ENCODE measurements around the gene LRRC8B. TPM values are rescaled to one million over a fixed set of nuclear protein-coding genes. Genes with fewer than 3 reads are reported as not detected.

Gene LRRC8B
- 48.2 and 48.7 TPM in 2 replicates for total RNA-seq

- Mint-ChIP-seq H3K36me3 (ENCODE audit: low read depth) (peaks cover 10% of the 10 kb centered on the region), H3K4me3 (ENCODE audit: low read depth) (no peak within 1 kb of the TSS), H3K27ac (no peak within 1 kb of the TSS), H3K27me3 (ENCODE audit: low read depth) (no peaks in the 10 kb centered on the region), H3K4me1 (ENCODE audit: low read depth) (peaks cover 35% of the 10 kb centered on the region), H3K9me3 (peaks cover 10% of the 10 kb centered on the region)
- intact Hi-C loops (cut with micrococcal nuclease) = loop anchor here (1.0 to 5.0 kb wide), 11 partner anchors 16 to 632 kb away; partner anchors contain the start of genes GBP4 and GTF2B
- peak; percentile 91 for DNase-seq (ENCODE audit: low spot score)
These were observed at the start of gene LRRC8B for GRCh38 chr1:89524369-89525168. LRRC8B (plus strand) TSS chr1:89524829; CDS start chr1:89582651, 57,822 bp downstream.

GRCh38 chr1:89475269-89475668 is 49.4 kb upstream of the LRRC8B start:
- Mint-ChIP-seq H3K4me1 (ENCODE audit: low read depth) (no peaks in the 10 kb centered on the region), H3K27ac (no peak overlapping the region), H3K27me3 (ENCODE audit: low read depth) (peaks cover 32% of the 10 kb centered on the region), H3K4me3 (ENCODE audit: low read depth) (no peak overlapping the region), H3K9me3 (peaks cover 42% of the 10 kb centered on the region), H3K36me3 (ENCODE audit: low read depth) (peaks cover 16% of the 10 kb centered on the region)
- no peak for DNase-seq (ENCODE audit: low spot score)
- intact Hi-C loops (cut with micrococcal nuclease) = no loop called here

- DNase-seq (ENCODE audit: low spot score) = no peak
- Mint-ChIP-seq H3K4me1 (ENCODE audit: low read depth) (no peaks in the 10 kb centered on the region), H3K4me3 (ENCODE audit: low read depth) (no peak overlapping the region), H3K36me3 (ENCODE audit: low read depth) (peaks cover 16% of the 10 kb centered on the region), H3K9me3 (peaks cover 47% of the 10 kb centered on the region), H3K27ac (no peak overlapping the region), H3K27me3 (ENCODE audit: low read depth) (peaks cover 29% of the 10 kb centered on the region)
- intact Hi-C loops (cut with micrococcal nuclease) = no loop called here
These were observed 48.6 kb upstream of the LRRC8B start for GRCh38 chr1:89476072-89476471.

- no peak overlapping the region for H3K27ac Mint-ChIP-seq
- peaks cover 32% of the 10 kb centered on the region for H3K9me3 Mint-ChIP-seq
- intact Hi-C loops (cut with micrococcal nuclease) = loop anchor here (1.0 to 5.0 kb wide), 4 partner anchors 116 to 504 kb away; partner anchors contain the start of gene LRRC8C
- H3K36me3 Mint-ChIP-seq (ENCODE audit: low read depth) = peaks cover 5% of the 10 kb centered on the region
- peaks cover 25% of the 10 kb centered on the region for H3K4me1 Mint-ChIP-seq (ENCODE audit: low read depth)
- DNase-seq (ENCODE audit: low spot score) = peak; percentile 58
- H3K4me3 Mint-ChIP-seq (ENCODE audit: low read depth) = no peak overlapping the region
- H3K27me3 Mint-ChIP-seq (ENCODE audit: low read depth) = no peaks in the 10 kb centered on the region
These were observed 41.4 kb upstream of the LRRC8B start for GRCh38 chr1:89483010-89483756.

- Mint-ChIP-seq H3K4me1 (ENCODE audit: low read depth) (peaks cover 31% of the 10 kb centered on the region), H3K36me3 (ENCODE audit: low read depth) (peaks cover 5% of the 10 kb centered on the region), H3K27ac (no peak overlapping the region), H3K4me3 (ENCODE audit: low read depth) (no peak overlapping the region), H3K27me3 (ENCODE audit: low read depth) (no peaks in the 10 kb centered on the region), H3K9me3 (peaks cover 27% of the 10 kb centered on the region)
- intact Hi-C loops (cut with micrococcal nuclease) = loop anchor here (1.0 to 5.0 kb wide), 4 partner anchors 116 to 504 kb away; partner anchors contain the start of gene LRRC8C
- no peak for DNase-seq (ENCODE audit: low spot score)
These were observed 40.9 kb upstream of the LRRC8B start for GRCh38 chr1:89483757-89484077.

DNA sequence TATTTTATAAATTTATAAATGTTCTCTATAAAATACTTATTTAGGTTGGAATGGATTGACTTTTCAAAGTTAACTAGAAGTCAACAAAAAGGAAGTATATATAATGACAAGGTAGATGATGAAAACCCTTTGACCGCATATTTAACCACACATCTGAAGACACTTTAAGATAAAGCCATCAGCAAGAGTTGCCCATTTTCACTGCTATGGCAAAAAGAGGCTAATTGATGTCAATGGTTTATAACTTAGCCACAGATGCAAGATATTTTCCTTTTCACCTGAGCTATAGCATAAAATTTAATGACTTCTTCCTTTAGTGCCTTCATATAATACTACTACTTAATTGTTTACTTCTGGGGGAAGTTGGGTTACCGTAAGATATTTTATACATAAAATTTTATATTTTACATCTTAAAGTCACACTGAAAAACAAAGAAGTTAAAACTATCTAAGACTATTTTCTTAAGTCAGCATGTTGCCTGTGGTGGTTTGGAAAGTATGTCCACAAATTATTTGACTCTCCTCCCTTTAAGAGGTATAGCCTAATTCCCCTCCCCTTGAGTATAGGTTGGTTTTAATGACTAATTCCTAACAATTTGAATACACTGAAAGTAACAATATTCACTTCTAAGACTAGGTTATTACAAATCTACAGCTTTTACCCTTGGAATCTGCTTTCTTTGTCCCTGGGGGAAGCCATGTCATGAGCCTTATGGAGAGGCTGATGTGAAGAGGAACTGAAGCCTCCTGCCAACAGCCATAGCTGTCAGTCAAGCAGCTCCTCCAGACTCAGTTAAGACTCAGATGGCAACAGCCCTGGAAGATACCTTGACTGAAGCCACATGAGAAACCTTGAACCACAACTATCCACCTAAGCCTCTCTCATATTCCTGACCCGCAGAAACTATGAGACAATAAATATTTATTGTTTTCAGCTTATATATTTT is 40.3 kb upstream of the LRRC8B start:
- H3K9me3 Mint-ChIP-seq = peaks cover 22% of the 10 kb centered on the region
- no peaks in the 10 kb centered on the region for H3K27me3 Mint-ChIP-seq (ENCODE audit: low read depth)
- H3K4me3 Mint-ChIP-seq (ENCODE audit: low read depth) = no peak overlapping the region
- H3K4me1 Mint-ChIP-seq (ENCODE audit: low read depth) = peaks cover 37% of the 10 kb centered on the region
- H3K36me3 Mint-ChIP-seq (ENCODE audit: low read depth) = peaks cover 5% of the 10 kb centered on the region
- H3K27ac Mint-ChIP-seq = no peak overlapping the region
- intact Hi-C loops (cut with micrococcal nuclease) = loop anchor here (5.0 kb wide), 1 partner anchor 503 kb away; no protein-coding TSS in a partner anchor
- DNase-seq (ENCODE audit: low spot score) = no peak

DNA sequence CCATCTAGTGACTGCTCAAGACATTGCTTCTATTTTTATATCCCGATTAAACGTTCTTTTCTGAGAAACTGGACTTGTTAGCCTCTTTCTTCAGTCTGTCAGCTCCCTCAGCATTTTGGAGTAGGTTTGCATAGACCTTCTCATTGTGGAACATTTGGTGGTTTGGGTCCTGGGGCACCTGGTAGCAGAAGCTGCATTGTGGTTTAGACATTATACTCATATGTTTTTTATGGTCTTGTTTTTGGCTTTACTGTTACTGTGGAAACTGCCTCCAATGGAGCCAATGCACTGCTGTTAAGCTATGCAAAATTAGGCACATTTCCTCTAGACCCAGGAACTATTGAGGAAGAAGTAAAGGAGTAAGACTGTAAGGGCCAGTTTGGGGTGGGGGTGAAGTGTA is 36.7 kb upstream of the LRRC8B start:
- Mint-ChIP-seq H3K27ac (peak overlapping the region; percentile 50), H3K4me1 (ENCODE audit: low read depth) (peaks cover 41% of the 10 kb centered on the region), H3K36me3 (ENCODE audit: low read depth) (peaks cover 8% of the 10 kb centered on the region), H3K9me3 (peaks cover 19% of the 10 kb centered on the region), H3K4me3 (ENCODE audit: low read depth) (no peak overlapping the region), H3K27me3 (ENCODE audit: low read depth) (no peaks in the 10 kb centered on the region)
- no peak for DNase-seq (ENCODE audit: low spot score)
- intact Hi-C loops (cut with micrococcal nuclease) = loop anchor here (2.0 kb wide), 1 partner anchor 29 kb away; no protein-coding TSS in a partner anchor

DNA sequence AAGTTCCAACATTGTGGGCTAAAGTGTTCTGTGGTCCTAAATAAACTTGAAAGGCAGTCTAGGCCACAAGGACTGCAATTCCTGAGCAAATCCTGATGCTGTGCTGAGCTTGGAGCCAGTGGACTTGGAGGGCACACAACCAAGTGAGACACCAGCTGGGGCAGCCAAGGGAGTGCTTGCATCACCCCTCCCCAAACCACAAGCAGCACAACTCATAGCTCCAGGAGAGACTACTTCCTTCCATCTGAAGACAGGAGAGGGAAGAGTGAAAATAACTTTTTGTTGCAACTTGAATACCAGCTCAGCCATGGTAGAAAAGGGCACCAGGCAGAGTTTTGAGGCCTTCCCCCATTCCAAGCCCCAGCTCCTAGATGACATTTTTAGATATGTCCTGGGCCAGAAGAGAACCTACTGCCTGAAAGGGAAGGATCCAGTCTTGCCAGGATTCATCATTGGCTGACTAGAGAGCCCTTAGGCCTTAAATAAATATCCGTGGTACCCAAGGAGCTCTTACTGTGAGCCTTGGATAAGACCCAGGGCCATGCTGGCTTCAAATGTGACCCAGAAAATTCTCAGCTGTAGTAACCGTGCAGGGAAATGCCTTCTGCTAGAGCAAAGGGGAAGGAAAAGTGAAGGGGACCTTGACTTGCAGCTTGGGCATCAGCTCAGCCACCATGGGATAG is 35.4 kb upstream of the LRRC8B start:
- DNase-seq (ENCODE audit: low spot score) = no peak

DNA sequence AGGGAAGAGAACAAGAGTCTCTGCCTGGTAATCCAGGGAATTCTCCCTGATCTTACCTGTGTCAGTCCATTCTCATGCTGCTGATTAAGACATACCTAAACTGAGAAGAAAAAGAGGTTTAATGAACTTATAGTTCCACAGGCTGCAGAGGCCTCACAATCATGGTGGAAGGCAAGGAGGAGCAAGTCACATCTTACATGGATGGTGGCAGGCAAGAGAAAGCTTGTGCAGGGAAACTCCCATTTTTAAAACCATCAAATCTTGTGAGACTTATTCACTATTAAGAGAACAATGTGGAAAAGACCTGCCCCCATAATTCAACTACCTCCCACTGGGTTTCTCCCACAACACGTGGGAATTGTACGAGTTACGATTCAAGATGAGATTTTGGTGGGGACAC is 34.2 kb upstream of the LRRC8B start:
- no peak overlapping the region for H3K27ac Mint-ChIP-seq
- H3K4me3 Mint-ChIP-seq (ENCODE audit: low read depth) = no peak overlapping the region
- H3K27me3 Mint-ChIP-seq (ENCODE audit: low read depth) = peaks cover 2% of the 10 kb centered on the region
- DNase-seq (ENCODE audit: low spot score) = no peak
- H3K36me3 Mint-ChIP-seq (ENCODE audit: low read depth) = peaks cover 8% of the 10 kb centered on the region
- peaks cover 24% of the 10 kb centered on the region for H3K4me1 Mint-ChIP-seq (ENCODE audit: low read depth)
- intact Hi-C loops (cut with micrococcal nuclease) = no loop called here
- H3K9me3 Mint-ChIP-seq = peaks cover 26% of the 10 kb centered on the region

More for the DNA sequence above, 35.4 kb upstream of the LRRC8B start:
- Mint-ChIP-seq H3K4me1 (ENCODE audit: low read depth) (peaks cover 31% of the 10 kb centered on the region), H3K9me3 (peaks cover 26% of the 10 kb centered on the region), H3K27me3 (ENCODE audit: low read depth) (peaks cover 2% of the 10 kb centered on the region), H3K36me3 (ENCODE audit: low read depth) (peaks cover 8% of the 10 kb centered on the region), H3K4me3 (ENCODE audit: low read depth) (no peak overlapping the region), H3K27ac (no peak overlapping the region)
- intact Hi-C loops (cut with micrococcal nuclease) = loop anchor here (2.0 kb wide), 1 partner anchor 28 kb away; no protein-coding TSS in a partner anchor

GRCh38 chr1:89499320-89499719 is 25.3 kb upstream of the LRRC8B start:
- H3K9me3 Mint-ChIP-seq = no peaks in the 10 kb centered on the region
- H3K27ac Mint-ChIP-seq = no peak overlapping the region
- intact Hi-C loops (cut with micrococcal nuclease) = no loop called here
- no peak for DNase-seq (ENCODE audit: low spot score)
- no peak overlapping the region for H3K4me3 Mint-ChIP-seq (ENCODE audit: low read depth)
- H3K4me1 Mint-ChIP-seq (ENCODE audit: low read depth) = no peaks in the 10 kb centered on the region
- H3K27me3 Mint-ChIP-seq (ENCODE audit: low read depth) = peaks cover 29% of the 10 kb centered on the region
- H3K36me3 Mint-ChIP-seq (ENCODE audit: low read depth) = no peaks in the 10 kb centered on the region

GRCh38 chr1:89502042-89502441 is 22.6 kb upstream of the LRRC8B start:
- H3K4me3 Mint-ChIP-seq (ENCODE audit: low read depth) = no peak overlapping the region
- intact Hi-C loops (cut with micrococcal nuclease) = no loop called here
- H3K9me3 Mint-ChIP-seq = no peaks in the 10 kb centered on the region
- no peaks in the 10 kb centered on the region for H3K4me1 Mint-ChIP-seq (ENCODE audit: low read depth)
- H3K27me3 Mint-ChIP-seq (ENCODE audit: low read depth) = peaks cover 47% of the 10 kb centered on the region
- H3K36me3 Mint-ChIP-seq (ENCODE audit: low read depth) = no peaks in the 10 kb centered on the region
- DNase-seq (ENCODE audit: low spot score) = no peak
- H3K27ac Mint-ChIP-seq = no peak overlapping the region

DNA sequence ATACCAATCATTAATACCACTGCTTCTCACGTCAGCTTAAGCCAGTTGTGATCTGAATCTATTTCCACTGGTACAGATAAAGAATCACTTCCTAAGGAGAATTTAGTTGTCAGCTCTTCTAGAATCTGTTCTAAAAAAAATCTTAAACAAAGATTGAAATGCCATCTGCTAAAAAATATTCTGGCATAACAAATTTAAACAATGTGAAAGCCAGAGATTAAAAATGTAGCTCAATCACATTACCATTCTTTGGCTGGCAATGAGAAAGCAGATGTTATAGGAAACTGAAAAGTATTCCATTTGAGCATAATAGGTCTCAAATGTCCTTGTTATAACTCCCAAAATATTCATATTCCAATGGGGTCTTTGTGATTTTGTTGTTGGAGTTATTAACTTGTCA is 21.7 kb upstream of the LRRC8B start:
- H3K36me3 Mint-ChIP-seq (ENCODE audit: low read depth) = no peaks in the 10 kb centered on the region
- H3K27me3 Mint-ChIP-seq (ENCODE audit: low read depth) = peaks cover 46% of the 10 kb centered on the region
- H3K4me3 Mint-ChIP-seq (ENCODE audit: low read depth) = no peak overlapping the region
- no peak for DNase-seq (ENCODE audit: low spot score)
- H3K4me1 Mint-ChIP-seq (ENCODE audit: low read depth) = no peaks in the 10 kb centered on the region
- H3K27ac Mint-ChIP-seq = no peak overlapping the region
- intact Hi-C loops (cut with micrococcal nuclease) = no loop called here
- H3K9me3 Mint-ChIP-seq = no peaks in the 10 kb centered on the region

Measured in activated T-helper 2 cell treated with anti-CD3 and anti-CD28 coated beads, Interferon-gamma antibody, Interleukin-2, Interleukin-4, amounts not matched to agents 10 μg/mL and 5 μg/mL and 100 μg/mL, durations not matched to agents 14 hours and 24 hours and 36 hours (primary cell).